Measurements from ENCODE around the gene GARIN5A. TPM values are rescaled to one million over a fixed set of nuclear protein-coding genes. Genes with fewer than 3 reads are reported as not detected.
A peak's percentile ranks its signal among the peaks of the same experiment; 100 is the strongest.
"Not testable (repeated sequence)": the region's sequence is repeated elsewhere in the genome, so short reads cannot be mapped to it uniquely, and the experiment has no call there.

GARIN5A gene
- polyA plus RNA-seq, 3 donors, result 0.41 TPM; not detected in 2

DNA sequence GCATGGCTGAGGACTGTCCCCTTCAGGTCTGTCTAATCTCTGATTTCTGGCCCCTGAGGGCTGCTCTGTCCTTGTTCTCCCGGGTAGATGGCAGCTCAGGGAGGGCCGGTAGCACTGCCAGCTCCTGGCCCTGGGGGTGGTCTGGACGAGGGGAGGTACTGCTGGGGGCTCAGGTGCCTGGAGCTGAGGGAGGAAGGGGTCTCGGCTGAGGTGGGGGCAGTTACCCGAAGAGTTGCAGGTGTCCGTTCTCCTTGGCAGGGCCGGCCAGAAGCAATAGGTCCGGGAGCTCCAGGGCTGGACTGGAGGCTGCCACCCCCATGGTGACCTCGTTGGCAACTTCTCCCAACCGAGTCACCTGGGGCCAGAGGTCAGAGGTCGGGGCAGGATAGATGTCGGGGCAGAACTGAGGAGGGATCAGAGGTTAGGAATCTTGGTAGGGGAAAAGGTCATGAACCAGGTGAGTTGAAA, 1.5 kb downstream of the GARIN5A start:
- H3K9me3 ChIP-seq (replicated peaks in 1 of 2; ENCODE audit: control insufficient read depth in 1 of 2, insufficient read depth in 1 of 2, low read length in 2 of 2), result no peaks in the 10 kb centered on the region
- 96% methylated on average over 11 of the region's 12 CpGs for WGBS (ENCODE audit: insufficient coverage)
- Mint-ChIP-seq H3K4me1 (peaks cover 14% of the 10 kb centered on the region), H3K9me3 (peaks cover 0 to 15% (median 0%) of the 10 kb centered on the region in 7 donors), H3K27me3 (ENCODE audit: low read depth in 3 of 3) (peaks cover 0 to 8% (median 6%) of the 10 kb centered on the region in 3 donors), H3K36me3 (peaks cover 19 to 27% of the 10 kb centered on the region in 2 donors), H3K4me3 (no peak overlapping the region), H3K27ac (peak overlapping the region in 5 of 7 donors; percentile 17 to 88 (median 55))
- H3K27me3 ChIP-seq (ENCODE audit: control insufficient read depth in 2 of 2, insufficient read depth in 2 of 2, low read length in 2 of 2), result no peaks in the 10 kb centered on the region
- no peak for DNase-seq
- peaks cover 27% of the 10 kb centered on the region for H4K20me1 ChIP-seq (ENCODE audit: insufficient read depth, low read length)
- H3K4me1 ChIP-seq (ENCODE audit: control insufficient read depth in 1 of 2, insufficient read depth in 2 of 2, low read length in 2 of 2), result peaks cover 11 to 12% of the 10 kb centered on the region in 2 donors
- H2AFZ ChIP-seq (ENCODE audit: insufficient read depth, low read depth, low read length, poor library complexity, severe bottlenecking), result no peak overlapping the region
- peaks cover 29% of the 10 kb centered on the region for H3K79me2 ChIP-seq (ENCODE audit: insufficient read depth, low read length)
- TF ChIP-seq, protein P1, sequence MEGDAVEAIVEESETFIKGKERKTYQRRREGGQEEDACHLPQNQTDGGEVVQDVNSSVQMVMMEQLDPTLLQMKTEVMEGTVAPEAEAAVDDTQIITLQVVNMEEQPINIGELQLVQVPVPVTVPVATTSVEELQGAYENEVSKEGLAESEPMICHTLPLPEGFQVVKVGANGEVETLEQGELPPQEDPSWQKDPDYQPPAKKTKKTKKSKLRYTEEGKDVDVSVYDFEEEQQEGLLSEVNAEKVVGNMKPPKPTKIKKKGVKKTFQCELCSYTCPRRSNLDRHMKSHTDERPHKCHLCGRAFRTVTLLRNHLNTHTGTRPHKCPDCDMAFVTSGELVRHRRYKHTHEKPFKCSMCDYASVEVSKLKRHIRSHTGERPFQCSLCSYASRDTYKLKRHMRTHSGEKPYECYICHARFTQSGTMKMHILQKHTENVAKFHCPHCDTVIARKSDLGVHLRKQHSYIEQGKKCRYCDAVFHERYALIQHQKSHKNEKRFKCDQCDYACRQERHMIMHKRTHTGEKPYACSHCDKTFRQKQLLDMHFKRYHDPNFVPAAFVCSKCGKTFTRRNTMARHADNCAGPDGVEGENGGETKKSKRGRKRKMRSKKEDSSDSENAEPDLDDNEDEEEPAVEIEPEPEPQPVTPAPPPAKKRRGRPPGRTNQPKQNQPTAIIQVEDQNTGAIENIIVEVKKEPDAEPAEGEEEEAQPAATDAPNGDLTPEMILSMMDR (IDR thresholded peaks at IDR 0.05), result no peak
- H3K4me2 ChIP-seq (replicated peaks; ENCODE audit: extremely low read depth, low read length, poor library complexity, severe bottlenecking), result no peak overlapping the region
- H3K27ac ChIP-seq (ENCODE audit: low read depth in 1 of 2, low read length in 2 of 2), result no peak overlapping the region
- H3K36me3 ChIP-seq (replicated peaks in 1 of 2; ENCODE audit: control insufficient read depth in 1 of 2, insufficient read depth in 2 of 2, low read length in 2 of 2), result peaks cover 14 to 25% of the 10 kb centered on the region in 2 donors
- H3K4me3 ChIP-seq (replicated peaks in 1 of 3; ENCODE audit: low read depth in 2 of 3, low read length in 3 of 3), result no peak overlapping the region
- H3K9ac ChIP-seq (ENCODE audit: insufficient read depth, low read length, poor library complexity, severe bottlenecking), result no peak overlapping the region
- intact Hi-C loops (cut with micrococcal nuclease), result no loop called here

DNA sequence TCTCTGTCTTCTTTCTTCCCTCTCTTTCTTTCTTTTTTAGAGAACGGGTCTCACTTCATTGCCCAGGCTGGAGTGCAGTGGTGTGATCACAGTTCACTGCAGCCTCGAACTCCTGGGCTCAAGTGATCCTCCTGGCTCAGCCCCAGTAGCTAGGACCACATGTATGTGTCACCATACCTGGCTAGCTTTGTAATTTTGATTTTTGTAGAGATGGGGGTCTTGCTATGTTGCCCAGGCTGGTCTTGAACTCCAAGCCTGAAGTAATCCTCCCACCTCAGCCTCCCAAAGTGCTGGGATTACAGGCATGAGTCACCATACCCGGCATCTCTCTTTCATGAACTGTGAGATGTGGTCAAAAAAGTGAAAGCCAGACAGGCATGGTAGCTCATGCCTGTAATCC, 3.3 kb downstream of the GARIN5A start:
- H3K4me3 ChIP-seq (replicated peaks in 1 of 3; ENCODE audit: low read depth in 2 of 3, low read length in 3 of 3); H3K4me3 Mint-ChIP-seq; H3K27ac ChIP-seq (ENCODE audit: low read depth in 1 of 2, low read length in 2 of 2); H2AFZ ChIP-seq (ENCODE audit: insufficient read depth, low read depth, low read length, poor library complexity, severe bottlenecking); H3K27me3 ChIP-seq (ENCODE audit: control insufficient read depth in 2 of 2, insufficient read depth in 2 of 2, low read length in 2 of 2); H3K36me3 ChIP-seq (replicated peaks in 1 of 2; ENCODE audit: control insufficient read depth in 1 of 2, insufficient read depth in 2 of 2, low read length in 2 of 2); H3K9ac ChIP-seq (ENCODE audit: insufficient read depth, low read length, poor library complexity, severe bottlenecking); H3K4me2 ChIP-seq (replicated peaks; ENCODE audit: extremely low read depth, low read length, poor library complexity, severe bottlenecking); H3K9me3 ChIP-seq (replicated peaks in 1 of 2; ENCODE audit: control insufficient read depth in 1 of 2, insufficient read depth in 1 of 2, low read length in 2 of 2); intact Hi-C loops (cut with micrococcal nuclease); DNase-seq: not testable (repeated sequence)
- peaks cover 11% of the 10 kb centered on the region for H4K20me1 ChIP-seq (ENCODE audit: insufficient read depth, low read length)
- WGBS (ENCODE audit: insufficient coverage), result no CpG with 5 or more reads among the region's 3 CpGs
- peaks cover 11 to 12% of the 10 kb centered on the region in 2 donors for H3K4me1 ChIP-seq (ENCODE audit: control insufficient read depth in 1 of 2, insufficient read depth in 2 of 2, low read length in 2 of 2)
- Mint-ChIP-seq H3K27ac (peak overlapping the region in 1 of 7 donors; percentile 52), H3K9me3 (peaks cover 0 to 11% (median 0%) of the 10 kb centered on the region in 7 donors), H3K36me3 (peaks cover 9 to 11% of the 10 kb centered on the region in 2 donors), H3K4me1 (peaks cover 14% of the 10 kb centered on the region), H3K27me3 (ENCODE audit: low read depth in 3 of 3) (peaks cover 5 to 11% (median 7%) of the 10 kb centered on the region in 3 donors)
- peaks cover 20% of the 10 kb centered on the region for H3K79me2 ChIP-seq (ENCODE audit: insufficient read depth, low read length)

Measured in CD14-positive monocyte (primary cell).